Stimulated activated naive CD8-positive, alpha-beta T cell treated with anti-CD3 and anti-CD28 coated beads, Interleukin-15, Interleukin-2, amounts not matched to agents 100 ng/mL and 50 ng/mL, for 24 hours (primary cell): ENCODE measurements around the gene CDK16.

ENCODE experiments used
- H3K27ac Mint-ChIP-seq: one replicate; pipeline ENCODE4 v1.8.0; 2021; ENCODE audit warnings: mild to moderate bottlenecking, mixed read lengths
- H3K27me3 Mint-ChIP-seq: one replicate; pipeline ENCODE4 v1.8.0; 2021; ENCODE audit warnings: mixed read lengths
- H3K36me3 Mint-ChIP-seq: one replicate; pipeline ENCODE4 v1.8.0; 2021; ENCODE audit warnings: low read depth, mixed read lengths
- H3K4me1 Mint-ChIP-seq: one replicate; pipeline ENCODE4 v1.8.0; 2021; ENCODE audit warnings: low read depth, mixed read lengths
- H3K4me3 Mint-ChIP-seq: one replicate; pipeline ENCODE4 v1.8.0; 2021; ENCODE audit warnings: mild to moderate bottlenecking, mixed read lengths
- H3K9me3 Mint-ChIP-seq: one replicate; pipeline ENCODE4 v1.8.0; 2021; ENCODE audit warnings: mixed read lengths

Gene CDK16

DNA sequence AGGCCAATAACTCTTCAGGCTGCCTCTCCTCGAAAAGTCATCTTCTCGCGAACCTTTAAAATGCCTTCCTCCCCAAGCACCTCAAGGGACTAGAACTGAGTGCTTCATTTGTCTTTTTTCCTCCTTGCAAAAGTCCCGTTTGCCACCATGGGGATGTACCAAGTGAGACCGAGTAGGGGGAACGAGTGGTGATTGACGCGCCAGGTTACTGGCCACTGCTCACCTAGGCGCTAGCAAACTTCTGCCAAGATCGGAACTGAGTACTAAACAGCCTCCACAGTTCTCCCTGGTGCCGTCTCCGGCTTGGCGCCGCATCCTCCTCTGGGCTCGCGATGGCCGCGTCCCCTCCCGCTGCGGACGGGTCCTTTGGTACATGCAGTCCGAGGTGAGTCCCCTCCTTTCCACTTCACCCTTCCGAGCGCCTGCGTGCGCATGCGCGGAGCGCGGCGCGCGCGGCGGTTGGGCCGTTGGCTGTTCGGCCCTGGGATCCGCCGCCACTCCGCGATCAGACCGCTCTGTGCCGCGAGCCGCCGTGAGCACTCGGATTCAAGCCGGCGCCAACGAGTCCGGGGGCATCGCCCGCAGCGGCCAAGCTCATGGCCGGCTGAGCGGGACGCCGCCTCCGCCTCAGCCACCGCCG lies at the start of gene CDK16:
Gene CDK16, plus strand, starts transcription at position 402 of the 640 bp plus-strand sequence. CDS start 4,877 bp downstream, outside the sequence.
- Mint-ChIP-seq H3K36me3 (peaks cover 43% of the 10 kb centered on the region), H3K9me3 (no peaks in the 10 kb centered on the region), H3K4me3 (peak within 1 kb of the TSS; percentile 87), H3K27ac (peak within 1 kb of the TSS; percentile 95), H3K4me1 (peaks cover 41% of the 10 kb centered on the region), H3K27me3 (no peaks in the 10 kb centered on the region)

DNA sequence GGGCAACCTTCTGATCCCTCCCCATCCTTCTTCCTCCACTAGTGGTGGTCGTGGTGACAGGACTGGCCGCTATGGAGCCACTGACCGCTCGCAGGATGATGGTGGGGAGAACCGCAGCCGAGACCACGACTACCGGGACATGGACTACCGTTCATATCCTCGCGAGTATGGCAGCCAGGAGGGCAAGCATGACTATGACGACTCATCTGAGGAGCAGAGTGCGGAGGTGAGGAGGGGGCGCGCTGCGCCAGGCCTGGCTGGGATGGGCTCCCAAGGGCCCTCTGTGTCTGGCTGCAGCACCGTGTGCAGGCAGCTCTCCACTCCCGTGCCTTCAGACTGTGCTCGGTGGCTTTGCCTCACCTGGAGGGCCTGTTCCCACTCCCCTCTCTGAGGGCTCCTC lies 49.2 kb upstream of the CDK16 start:
- no peaks in the 10 kb centered on the region for H3K27me3 Mint-ChIP-seq
- H3K9me3 Mint-ChIP-seq, result no peaks in the 10 kb centered on the region
- no peak overlapping the region for H3K27ac Mint-ChIP-seq
- peaks cover 4% of the 10 kb centered on the region for H3K4me1 Mint-ChIP-seq
- H3K36me3 Mint-ChIP-seq, result peaks cover 21% of the 10 kb centered on the region
- no peak overlapping the region for H3K4me3 Mint-ChIP-seq

DNA sequence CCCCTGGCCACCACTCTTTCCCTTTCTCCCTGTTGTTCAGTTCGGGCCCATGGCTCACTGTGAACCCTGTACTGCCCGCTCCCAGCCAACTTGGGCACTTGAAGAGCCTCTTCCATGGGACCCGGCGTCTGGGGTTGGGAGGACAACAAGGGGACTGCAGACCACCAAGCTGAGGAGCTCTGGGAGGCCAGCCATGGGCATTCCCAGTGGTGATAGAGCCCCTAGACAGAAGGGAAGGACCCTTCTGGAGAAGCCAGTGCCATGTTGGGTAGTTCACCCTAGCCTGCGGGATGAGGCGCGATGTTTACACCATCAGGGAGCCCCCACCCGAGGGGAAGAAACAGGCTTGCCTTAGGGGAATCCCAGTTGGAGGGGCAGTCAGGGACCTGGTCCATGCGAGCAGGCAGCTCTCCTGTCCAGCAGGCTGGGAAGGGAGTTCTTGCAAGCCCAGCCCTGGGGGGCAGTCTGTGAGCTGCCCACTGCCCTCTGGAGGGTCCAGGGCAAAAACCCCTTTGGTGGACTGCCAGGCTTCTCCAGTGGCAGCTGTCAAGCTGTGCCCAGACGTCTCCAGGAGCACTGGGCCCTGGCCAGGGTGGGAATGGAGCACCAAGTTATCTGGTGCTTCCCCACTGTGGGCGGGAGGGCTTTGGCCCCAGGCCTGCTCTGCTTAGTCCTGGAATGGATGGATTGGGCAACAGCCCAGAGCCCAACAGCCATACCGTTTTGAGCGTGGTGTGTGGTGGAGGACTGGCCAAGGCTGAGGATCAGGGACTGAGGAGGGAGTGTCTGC lies 48.6 kb upstream of the CDK16 start:
- H3K36me3 Mint-ChIP-seq, result peaks cover 14% of the 10 kb centered on the region
- H3K4me3 Mint-ChIP-seq, result no peak overlapping the region
- no peaks in the 10 kb centered on the region for H3K27me3 Mint-ChIP-seq
- no peaks in the 10 kb centered on the region for H3K9me3 Mint-ChIP-seq
- peaks cover 4% of the 10 kb centered on the region for H3K4me1 Mint-ChIP-seq
- no peak overlapping the region for H3K27ac Mint-ChIP-seq

DNA sequence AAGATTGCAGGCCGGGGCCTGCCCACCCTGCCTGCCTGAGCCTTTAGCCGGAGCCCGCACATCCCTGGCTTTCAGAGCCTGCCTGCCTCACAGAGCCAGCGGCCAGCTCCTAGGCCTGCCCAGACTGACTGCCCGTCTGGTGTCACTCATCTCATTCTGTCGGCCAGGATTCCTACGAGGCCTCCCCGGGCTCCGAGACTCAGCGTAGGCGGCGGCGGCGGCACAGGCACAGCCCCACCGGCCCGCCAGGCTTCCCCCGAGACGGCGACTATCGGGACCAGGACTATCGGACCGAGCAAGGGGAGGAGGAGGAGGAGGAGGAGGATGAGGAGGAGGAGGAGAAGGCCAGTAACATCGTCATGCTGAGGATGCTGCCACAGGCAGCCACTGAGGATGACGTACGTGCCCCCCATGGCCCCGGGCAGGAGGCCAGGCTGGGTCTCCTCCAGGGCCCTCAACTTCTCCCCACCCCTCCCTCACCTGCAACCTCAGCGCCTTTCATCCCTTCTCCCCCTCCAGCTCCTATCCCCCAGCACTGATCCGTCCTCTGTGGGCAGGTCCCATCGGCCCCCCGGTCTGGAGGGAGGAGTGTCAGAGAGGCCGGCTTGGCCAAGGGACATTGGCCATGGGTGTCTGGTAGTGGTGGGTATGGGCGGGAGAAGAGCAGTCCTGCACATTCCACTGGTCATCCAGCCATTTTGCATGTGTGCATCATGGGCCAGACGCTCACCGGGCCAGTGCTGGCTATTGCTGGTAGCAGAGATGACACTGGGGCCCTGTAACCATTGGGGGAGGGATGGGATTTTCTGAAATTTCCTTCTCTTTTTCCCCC lies 47.4 kb upstream of the CDK16 start:
- no peaks in the 10 kb centered on the region for H3K9me3 Mint-ChIP-seq
- H3K4me1 Mint-ChIP-seq, result peaks cover 4% of the 10 kb centered on the region
- H3K27ac Mint-ChIP-seq, result no peak overlapping the region
- H3K4me3 Mint-ChIP-seq, result no peak overlapping the region
- H3K27me3 Mint-ChIP-seq, result no peaks in the 10 kb centered on the region
- peaks cover 13% of the 10 kb centered on the region for H3K36me3 Mint-ChIP-seq

DNA sequence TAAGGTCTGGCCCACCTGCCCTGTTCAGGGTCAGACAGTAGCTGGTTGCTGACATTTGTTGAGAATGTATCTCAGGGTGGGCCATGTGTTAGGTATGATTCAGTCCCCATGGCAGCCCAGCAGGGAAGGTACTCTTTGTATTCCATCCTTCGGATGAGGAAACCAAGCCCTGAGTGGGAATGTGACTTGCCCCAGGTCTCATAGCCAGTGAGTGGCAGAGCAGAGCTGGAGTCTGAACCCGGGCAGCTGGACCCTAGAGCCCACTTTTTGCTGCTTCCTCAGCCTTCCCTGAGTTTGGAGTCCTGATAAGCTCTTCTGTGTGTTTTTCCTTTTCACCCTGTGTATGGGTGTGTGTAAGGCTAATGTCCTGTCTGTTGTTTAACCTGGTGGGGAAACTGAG lies 46.5 kb upstream of the CDK16 start:
- Mint-ChIP-seq H3K27ac (no peak overlapping the region), H3K9me3 (no peaks in the 10 kb centered on the region), H3K4me1 (peaks cover 4% of the 10 kb centered on the region), H3K36me3 (peaks cover 21% of the 10 kb centered on the region), H3K4me3 (no peak overlapping the region), H3K27me3 (no peaks in the 10 kb centered on the region)

DNA sequence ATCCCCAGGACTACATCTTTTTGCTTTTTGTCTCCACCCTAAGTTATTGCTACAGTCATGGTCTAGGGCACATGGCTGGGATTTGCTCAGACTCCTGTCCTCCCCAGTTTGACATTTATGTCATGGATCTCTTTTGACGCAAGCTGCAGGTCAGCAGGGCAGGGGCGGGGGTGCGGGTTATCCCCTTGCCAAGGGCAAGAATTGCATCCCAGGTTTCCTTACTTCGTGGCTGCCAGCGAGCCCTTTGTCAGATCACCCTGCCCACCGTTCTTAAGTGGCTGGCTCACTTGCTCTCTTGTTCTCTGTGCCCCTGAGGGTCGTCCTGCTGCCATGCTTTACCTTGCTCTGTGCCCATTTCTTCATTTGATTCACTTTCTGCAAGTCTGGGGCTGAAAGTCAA lies 45.9 kb upstream of the CDK16 start:
- no peak overlapping the region for H3K4me3 Mint-ChIP-seq
- no peaks in the 10 kb centered on the region for H3K9me3 Mint-ChIP-seq
- H3K27me3 Mint-ChIP-seq, result no peaks in the 10 kb centered on the region
- peaks cover 4% of the 10 kb centered on the region for H3K4me1 Mint-ChIP-seq
- H3K27ac Mint-ChIP-seq, result no peak overlapping the region
- peaks cover 22% of the 10 kb centered on the region for H3K36me3 Mint-ChIP-seq

DNA sequence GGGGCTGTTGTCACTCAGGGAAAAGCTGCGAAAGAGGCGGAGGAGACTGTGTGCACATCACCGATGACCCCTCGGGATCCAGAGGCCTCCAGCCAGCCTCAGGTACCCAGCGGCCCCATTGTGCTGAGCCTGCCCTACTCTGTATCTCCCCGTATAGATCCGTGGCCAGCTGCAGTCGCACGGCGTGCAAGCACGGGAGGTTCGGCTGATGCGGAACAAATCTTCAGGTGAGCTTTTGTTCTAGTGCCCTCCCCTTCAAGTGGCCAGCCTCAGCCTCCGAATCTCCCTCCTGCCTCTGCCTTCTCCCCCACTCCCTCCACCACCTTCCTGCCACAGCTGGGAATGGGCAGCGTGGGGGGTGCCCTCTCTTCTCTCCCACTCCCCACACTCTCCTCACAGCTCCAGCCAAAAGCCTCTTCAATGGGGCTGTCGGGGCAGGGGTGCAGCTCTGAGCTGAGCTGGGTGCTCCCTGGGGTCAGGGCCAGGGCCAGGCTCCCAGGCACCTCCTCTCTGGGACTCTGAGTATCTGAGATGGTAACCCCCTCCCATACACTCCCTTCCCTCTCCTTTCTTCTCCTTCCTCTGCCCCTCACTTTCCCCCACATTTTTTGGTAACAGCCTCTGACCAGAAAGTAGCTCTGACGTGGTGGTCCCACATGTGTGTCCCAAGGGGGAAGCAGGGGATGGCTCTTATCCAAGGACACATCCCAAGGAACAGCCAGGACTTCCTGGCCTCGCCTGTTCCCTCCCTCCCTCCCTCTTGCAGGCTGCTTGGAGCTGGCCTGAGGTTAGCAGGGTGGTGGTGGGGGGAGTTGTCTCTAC lies 45.3 kb upstream of the CDK16 start:
- Mint-ChIP-seq H3K4me1 (peaks cover 2% of the 10 kb centered on the region), H3K4me3 (no peak overlapping the region), H3K36me3 (peaks cover 26% of the 10 kb centered on the region), H3K27me3 (no peaks in the 10 kb centered on the region), H3K27ac (no peak overlapping the region), H3K9me3 (no peaks in the 10 kb centered on the region)

DNA sequence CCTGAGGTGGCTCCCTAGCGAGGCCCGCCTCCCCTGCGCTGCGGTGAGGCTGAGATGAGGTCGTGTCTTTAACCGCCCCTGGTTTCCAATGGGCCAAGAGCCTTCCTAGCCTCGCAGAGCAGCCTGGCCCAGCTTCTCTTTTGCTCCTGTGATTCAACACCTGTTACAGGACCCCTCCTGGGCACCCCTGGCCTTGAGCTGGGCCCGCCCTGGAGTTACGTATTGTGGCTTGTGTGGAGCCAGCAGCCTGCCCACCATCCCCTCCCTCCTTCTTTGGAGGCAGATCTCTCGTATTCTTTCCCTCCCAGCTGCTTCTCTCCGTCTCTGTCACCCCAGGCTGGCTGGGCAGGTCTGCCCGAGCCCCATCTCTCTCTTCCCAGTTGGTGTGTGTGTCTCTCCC lies 44.1 kb upstream of the CDK16 start:
- peaks cover 2% of the 10 kb centered on the region for H3K4me1 Mint-ChIP-seq

DNA sequence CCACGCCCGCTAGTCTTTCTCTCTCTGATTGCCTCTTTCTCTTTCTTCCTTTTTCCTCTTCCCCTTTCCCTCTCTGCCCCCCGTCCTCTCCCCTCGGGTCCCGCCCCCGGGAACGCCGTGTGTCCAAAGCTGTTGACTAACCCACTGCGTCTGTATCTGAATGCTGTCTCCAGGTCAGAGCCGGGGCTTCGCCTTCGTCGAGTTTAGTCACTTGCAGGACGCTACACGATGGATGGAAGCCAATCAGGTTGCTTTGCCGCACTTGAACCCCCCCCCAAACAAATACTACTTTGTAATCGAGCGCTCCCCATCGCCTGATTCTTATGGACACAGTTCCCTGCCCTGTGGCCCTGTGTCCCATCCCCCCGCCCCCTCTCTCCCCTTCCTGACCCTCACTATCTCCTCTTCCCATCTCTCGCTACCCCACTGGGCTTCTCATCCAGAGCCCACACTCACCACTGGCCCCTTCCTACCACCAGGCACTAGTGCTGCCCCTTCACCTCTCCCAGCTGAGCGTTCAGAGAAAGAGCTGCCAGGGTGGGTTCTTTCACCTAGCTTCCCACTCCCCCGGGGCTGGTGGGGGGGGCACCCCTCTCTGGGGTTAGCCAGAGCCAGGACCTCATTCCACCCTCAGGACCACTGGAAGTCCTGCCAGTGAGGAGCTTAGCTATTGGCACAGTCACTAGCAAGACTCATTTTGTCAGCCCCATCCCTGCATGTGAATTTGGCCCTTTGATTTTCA lies 43.5 kb upstream of the CDK16 start:
- Mint-ChIP-seq H3K4me1 (peaks cover 2% of the 10 kb centered on the region), H3K4me3 (no peak overlapping the region), H3K36me3 (peaks cover 36% of the 10 kb centered on the region), H3K27me3 (no peaks in the 10 kb centered on the region), H3K9me3 (no peaks in the 10 kb centered on the region), H3K27ac (no peak overlapping the region)

More for the DNA sequence above, 44.1 kb upstream of the CDK16 start:
- H3K4me3 Mint-ChIP-seq, result no peak overlapping the region
- no peaks in the 10 kb centered on the region for H3K27me3 Mint-ChIP-seq
- no peak overlapping the region for H3K27ac Mint-ChIP-seq
- H3K36me3 Mint-ChIP-seq, result peaks cover 33% of the 10 kb centered on the region
- no peaks in the 10 kb centered on the region for H3K9me3 Mint-ChIP-seq

DNA sequence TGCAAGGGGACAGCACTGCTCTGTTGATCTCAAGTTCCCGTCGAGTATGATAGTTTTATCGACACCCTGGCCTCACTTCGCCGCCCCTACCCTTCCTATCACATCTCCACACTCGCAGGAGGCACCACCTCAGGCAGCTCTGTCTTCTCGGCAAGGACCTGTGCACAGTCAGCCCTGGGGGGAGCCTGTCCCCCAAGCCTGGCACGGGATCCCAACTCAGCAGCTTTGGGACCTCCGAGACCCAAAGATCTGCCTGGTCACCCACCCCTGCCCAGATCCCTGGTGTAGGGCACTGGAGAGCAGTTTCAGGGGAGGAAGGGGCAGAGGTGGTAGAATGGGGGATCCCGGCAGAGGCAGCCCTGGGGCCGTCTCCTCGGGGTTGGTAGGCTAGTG lies 42.9 kb upstream of the CDK16 start:
- Mint-ChIP-seq H3K36me3 (peaks cover 36% of the 10 kb centered on the region), H3K4me3 (no peak overlapping the region), H3K27me3 (no peaks in the 10 kb centered on the region), H3K4me1 (peaks cover 2% of the 10 kb centered on the region), H3K27ac (no peak overlapping the region), H3K9me3 (no peaks in the 10 kb centered on the region)

DNA sequence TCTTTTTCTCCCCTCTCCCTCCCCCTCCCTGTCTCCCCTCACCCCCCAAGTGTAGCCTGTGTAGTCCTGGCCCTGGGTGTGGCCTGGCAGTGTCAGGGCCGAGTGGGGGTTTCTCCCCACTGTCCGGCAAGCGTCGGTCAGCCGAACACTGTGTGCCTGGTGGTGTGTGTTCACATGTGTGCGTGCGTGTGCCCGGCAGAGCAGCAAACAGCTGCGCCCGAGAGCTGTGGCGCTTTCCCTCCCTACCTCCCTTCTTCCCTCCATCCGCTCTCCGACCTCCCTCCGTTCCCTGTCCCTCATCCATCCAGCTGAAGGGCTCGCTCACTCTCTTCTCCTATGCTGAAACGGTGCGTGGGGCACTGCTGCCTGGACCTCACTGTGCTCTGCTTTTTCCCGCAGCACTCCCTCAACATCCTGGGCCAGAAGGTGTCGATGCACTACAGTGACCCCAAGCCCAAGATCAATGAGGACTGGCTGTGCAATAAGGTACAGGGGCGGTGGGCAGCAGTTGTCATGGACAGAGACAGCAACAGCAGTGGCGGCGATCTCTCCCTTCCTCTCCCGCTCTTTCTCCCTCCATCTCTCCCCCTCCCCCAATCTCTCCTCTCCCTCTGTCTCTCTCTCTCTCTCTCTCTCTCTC lies 42.3 kb upstream of the CDK16 start:
- Mint-ChIP-seq H3K36me3 (peaks cover 36% of the 10 kb centered on the region), H3K27ac (no peak overlapping the region), H3K9me3 (no peaks in the 10 kb centered on the region), H3K4me1 (peaks cover 2% of the 10 kb centered on the region), H3K27me3 (no peaks in the 10 kb centered on the region), H3K4me3 (no peak overlapping the region)

DNA sequence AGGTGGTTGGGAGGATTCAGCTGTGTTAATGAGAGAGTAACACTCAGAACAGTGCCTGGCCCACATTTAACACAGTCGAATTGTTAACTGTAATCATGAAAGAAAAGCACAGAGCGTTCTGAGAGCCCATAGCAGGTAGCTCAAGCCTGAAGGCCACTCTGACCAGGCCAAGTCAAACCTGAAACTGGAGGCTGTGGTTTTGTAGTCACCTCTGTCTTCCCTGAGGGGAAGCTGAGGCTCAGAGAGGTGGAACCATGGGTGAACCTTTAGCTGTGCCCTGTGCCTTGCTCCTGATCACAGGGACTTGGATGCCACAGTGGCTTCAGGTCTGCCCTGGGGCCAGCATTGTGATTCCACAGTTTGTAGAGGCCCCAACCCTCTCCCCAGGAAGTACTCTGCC lies 41.4 kb upstream of the CDK16 start:
- Mint-ChIP-seq H3K27me3 (no peaks in the 10 kb centered on the region), H3K9me3 (no peaks in the 10 kb centered on the region), H3K36me3 (peaks cover 31% of the 10 kb centered on the region), H3K4me1 (peaks cover 2% of the 10 kb centered on the region), H3K27ac (no peak overlapping the region), H3K4me3 (no peak overlapping the region)

DNA sequence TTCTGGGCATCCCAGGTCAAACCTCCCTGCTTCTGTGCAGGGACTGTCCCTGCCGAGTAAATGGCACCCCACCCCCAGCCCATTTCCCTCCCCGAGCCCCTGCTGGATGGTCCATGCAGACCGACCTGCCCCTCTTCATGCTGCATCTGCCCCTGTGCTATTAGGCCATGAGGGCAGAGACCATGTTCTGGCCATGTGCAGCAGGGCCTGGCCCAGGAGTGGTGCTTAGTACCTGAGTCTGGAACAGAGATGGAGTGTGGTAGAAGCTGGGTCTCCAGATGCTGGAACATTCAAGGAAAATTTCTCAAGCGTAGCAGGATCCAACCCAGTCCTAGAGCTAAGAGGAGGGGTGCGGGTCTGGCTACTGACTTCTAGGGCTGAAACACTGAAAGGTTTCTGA lies 40.1 kb upstream of the CDK16 start:
- Mint-ChIP-seq H3K36me3 (peaks cover 22% of the 10 kb centered on the region), H3K4me3 (no peak overlapping the region), H3K27me3 (no peaks in the 10 kb centered on the region), H3K27ac (no peak overlapping the region), H3K4me1 (peaks cover 2% of the 10 kb centered on the region), H3K9me3 (no peaks in the 10 kb centered on the region)
